Measurements from ENCODE around the gene SYNGR1.

SYNGR1 gene

GRCh38 chr22:39363751-39364515, 14.1 kb downstream of the SYNGR1 start:
- no peaks in the 10 kb centered on the region for H3K9me3 ChIP-seq (ENCODE audit: control insufficient read depth, insufficient read depth, low read length)
- no peak overlapping the region for H3K9ac ChIP-seq (ENCODE audit: low read depth, low read length)
- no peaks in the 10 kb centered on the region for H3K36me3 ChIP-seq (ENCODE audit: insufficient read depth, low read length)
- peaks cover 37% of the 10 kb centered on the region for H3K4me1 ChIP-seq (ENCODE audit: insufficient read depth, low read length)

GRCh38 chr22:39364714-39365491, 15.1 kb downstream of the SYNGR1 start:
- no peaks in the 10 kb centered on the region for H3K9me3 ChIP-seq (ENCODE audit: control insufficient read depth, insufficient read depth, low read length)
- H3K9ac ChIP-seq (ENCODE audit: low read depth, low read length) = no peak overlapping the region
- H3K4me1 ChIP-seq (ENCODE audit: insufficient read depth, low read length) = peaks cover 35% of the 10 kb centered on the region
- no peaks in the 10 kb centered on the region for H3K36me3 ChIP-seq (ENCODE audit: insufficient read depth, low read length)

DNA sequence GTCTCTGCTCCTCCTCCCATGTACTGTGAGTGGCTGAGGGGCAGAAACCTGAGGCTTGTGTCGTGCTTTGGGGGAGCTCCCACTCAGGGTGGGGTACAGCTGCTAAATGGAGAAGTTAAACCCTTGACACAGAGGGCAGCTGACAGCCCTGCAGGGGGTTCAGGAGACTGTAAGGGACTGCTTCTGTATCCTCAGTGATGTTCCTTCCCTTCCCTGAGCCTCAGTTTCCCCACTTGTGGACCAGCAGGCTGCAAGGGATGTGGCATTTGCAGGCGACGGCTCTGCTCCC, 15.6 kb downstream of the SYNGR1 start:
- Histone ChIP-seq H3K9me3 (ENCODE audit: control insufficient read depth, insufficient read depth, low read length) (no peaks in the 10 kb centered on the region), H3K9ac (ENCODE audit: low read depth, low read length) (no peak overlapping the region), H3K4me1 (ENCODE audit: insufficient read depth, low read length) (peaks cover 30% of the 10 kb centered on the region), H3K36me3 (ENCODE audit: insufficient read depth, low read length) (no peaks in the 10 kb centered on the region)

DNA sequence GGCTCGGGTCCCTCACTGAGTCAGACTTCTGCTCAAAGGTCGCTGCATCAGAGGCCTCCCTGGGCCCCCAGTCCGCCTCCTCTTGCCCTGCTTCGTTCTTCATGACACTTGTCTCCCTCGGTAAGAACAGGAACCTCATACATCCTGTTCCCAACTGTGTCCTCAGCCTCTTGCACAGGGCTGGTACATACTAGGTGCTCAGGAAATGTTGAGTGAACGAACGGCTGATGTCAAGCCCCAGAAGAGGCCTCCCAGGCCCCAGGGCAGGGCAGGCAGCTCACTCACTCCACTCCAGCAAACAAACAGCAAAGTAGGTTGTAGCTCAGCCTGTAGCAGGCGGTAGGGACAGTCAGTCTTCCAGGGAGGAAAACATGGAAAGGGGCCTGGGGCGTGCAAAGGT, 17.2 kb downstream of the SYNGR1 start:
- peaks cover 16% of the 10 kb centered on the region for H3K4me1 ChIP-seq (ENCODE audit: insufficient read depth, low read length)
- no peak overlapping the region for H3K9ac ChIP-seq (ENCODE audit: low read depth, low read length)
- no peaks in the 10 kb centered on the region; the same call in 1 of the 2 replicates for H3K9me3 ChIP-seq (ENCODE audit: control insufficient read depth, insufficient read depth, low read length)
- H3K36me3 ChIP-seq (ENCODE audit: insufficient read depth, low read length) = no peaks in the 10 kb centered on the region

- Histone ChIP-seq H3K4me1 (ENCODE audit: insufficient read depth, low read length) (peaks cover 4% of the 10 kb centered on the region), H3K9me3 (ENCODE audit: control insufficient read depth, insufficient read depth, low read length) (no peaks in the 10 kb centered on the region; the same call in 1 of the 2 replicates), H3K9ac (ENCODE audit: low read depth, low read length) (no peak overlapping the region), H3K36me3 (ENCODE audit: insufficient read depth, low read length) (no peaks in the 10 kb centered on the region)
Measured at GRCh38 chr22:39368461-39368911, 18.7 kb downstream of the SYNGR1 start.

DNA sequence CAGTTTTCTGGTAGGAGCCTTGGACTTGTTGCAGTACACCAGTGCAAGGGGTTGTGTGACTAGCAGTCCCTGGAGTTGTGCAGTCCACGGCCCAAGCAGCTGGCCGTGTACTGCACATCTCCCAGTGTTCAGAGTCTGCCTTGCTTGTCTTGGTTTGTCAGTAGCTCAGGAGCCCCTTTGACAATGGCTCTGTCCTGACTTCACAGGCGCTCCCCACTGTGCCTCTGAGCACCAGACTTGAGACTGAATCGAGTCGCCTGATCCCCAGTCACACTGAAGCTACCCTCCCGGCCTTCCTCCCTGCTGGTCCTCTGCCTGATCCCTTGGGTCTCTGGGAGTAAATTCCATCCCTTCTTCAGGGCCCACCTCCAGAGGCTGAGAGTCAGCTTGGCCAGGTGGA, 19.4 kb downstream of the SYNGR1 start:
- Histone ChIP-seq H3K9ac (ENCODE audit: low read depth, low read length) (no peak overlapping the region), H3K36me3 (ENCODE audit: insufficient read depth, low read length) (no peaks in the 10 kb centered on the region), H3K9me3 (ENCODE audit: control insufficient read depth, insufficient read depth, low read length) (no peaks in the 10 kb centered on the region; the same call in 1 of the 2 replicates), H3K4me1 (ENCODE audit: insufficient read depth, low read length) (peaks cover 5% of the 10 kb centered on the region; the same call in 1 of the 2 replicates)

DNA sequence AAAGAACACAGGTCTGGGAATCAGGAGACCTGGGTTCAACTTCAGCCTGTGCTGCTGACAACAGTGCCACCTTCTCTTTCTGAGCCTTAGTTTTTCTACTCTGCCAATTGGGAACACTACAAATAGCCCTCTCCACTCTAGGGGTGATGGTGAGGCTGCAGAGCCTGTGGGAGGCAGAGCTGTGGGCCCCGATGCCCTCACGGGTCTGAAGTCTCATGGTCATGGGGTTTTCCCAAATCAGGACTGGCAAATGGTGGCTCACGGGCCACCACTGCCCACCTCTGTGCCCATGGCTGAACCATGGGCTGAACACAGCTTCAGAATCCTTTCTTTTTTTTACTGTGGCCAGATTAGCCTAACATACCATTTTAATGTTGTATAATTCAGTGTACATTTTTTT, 19.8 kb downstream of the SYNGR1 start:
- no peaks in the 10 kb centered on the region for H3K36me3 ChIP-seq (ENCODE audit: insufficient read depth, low read length)
- no peak overlapping the region for H3K9ac ChIP-seq (ENCODE audit: low read depth, low read length)
- H3K9me3 ChIP-seq (ENCODE audit: control insufficient read depth, insufficient read depth, low read length) = no peaks in the 10 kb centered on the region; the same call in 1 of the 2 replicates
- peaks cover 5% of the 10 kb centered on the region; the same call in 1 of the 2 replicates for H3K4me1 ChIP-seq (ENCODE audit: insufficient read depth, low read length)

- no peaks in the 10 kb centered on the region; the same call in 1 of the 2 replicates for H3K9me3 ChIP-seq (ENCODE audit: control insufficient read depth, insufficient read depth, low read length)
- peaks cover 5% of the 10 kb centered on the region; the same call in 1 of the 2 replicates for H3K4me1 ChIP-seq (ENCODE audit: insufficient read depth, low read length)
Measured at GRCh38 chr22:39371732-39372131, 21.9 kb downstream of the SYNGR1 start.

GRCh38 chr22:39374191-39374590, 24.4 kb downstream of the SYNGR1 start:
- H3K9ac ChIP-seq (ENCODE audit: low read depth, low read length) = no peak overlapping the region
- no peaks in the 10 kb centered on the region; the same call in 1 of the 2 replicates for H3K9me3 ChIP-seq (ENCODE audit: control insufficient read depth, insufficient read depth, low read length)
- H3K36me3 ChIP-seq (ENCODE audit: insufficient read depth, low read length) = no peaks in the 10 kb centered on the region
- H3K4me1 ChIP-seq (ENCODE audit: insufficient read depth, low read length) = peaks cover 5% of the 10 kb centered on the region; the same call in 1 of the 2 replicates

More at GRCh38 chr22:39371732-39372131, 21.9 kb downstream of the SYNGR1 start:
- Histone ChIP-seq H3K9ac (ENCODE audit: low read depth, low read length) (no peak overlapping the region), H3K36me3 (ENCODE audit: insufficient read depth, low read length) (no peaks in the 10 kb centered on the region)

GRCh38 chr22:39374801-39375200, 25.0 kb downstream of the SYNGR1 start:
- Histone ChIP-seq H3K9me3 (ENCODE audit: control insufficient read depth, insufficient read depth, low read length) (no peaks in the 10 kb centered on the region; the same call in 1 of the 2 replicates), H3K36me3 (ENCODE audit: insufficient read depth, low read length) (no peaks in the 10 kb centered on the region), H3K4me1 (ENCODE audit: insufficient read depth, low read length) (peaks cover 5% of the 10 kb centered on the region; the same call in 1 of the 2 replicates), H3K9ac (ENCODE audit: low read depth, low read length) (no peak overlapping the region)

DNA sequence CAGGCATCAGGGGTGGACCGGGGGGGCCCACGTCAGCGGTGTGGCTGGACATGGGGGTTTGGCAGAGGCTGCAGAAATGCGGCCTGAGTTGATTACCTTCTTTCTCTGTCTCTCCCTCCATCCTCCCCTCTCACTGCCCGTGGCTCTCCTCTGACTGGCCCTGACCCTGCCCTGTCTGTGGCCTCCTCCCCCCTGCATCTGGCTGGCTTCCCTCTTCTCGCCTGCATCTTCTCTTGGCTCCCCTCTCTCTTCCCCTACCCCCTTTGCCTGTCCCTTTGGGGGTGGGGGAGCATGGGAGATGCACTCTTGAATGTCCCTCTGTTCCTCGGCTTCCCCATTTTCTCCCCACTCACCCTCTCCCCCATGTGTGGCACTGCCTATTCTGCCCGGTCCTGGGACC, 25.9 kb downstream of the SYNGR1 start:
- H3K4me1 ChIP-seq (ENCODE audit: insufficient read depth, low read length) = peaks cover 5% of the 10 kb centered on the region; the same call in 1 of the 2 replicates
- no peaks in the 10 kb centered on the region; the same call in 1 of the 2 replicates for H3K9me3 ChIP-seq (ENCODE audit: control insufficient read depth, insufficient read depth, low read length)
- no peak overlapping the region for H3K9ac ChIP-seq (ENCODE audit: low read depth, low read length)
- no peaks in the 10 kb centered on the region for H3K36me3 ChIP-seq (ENCODE audit: insufficient read depth, low read length)

DNA sequence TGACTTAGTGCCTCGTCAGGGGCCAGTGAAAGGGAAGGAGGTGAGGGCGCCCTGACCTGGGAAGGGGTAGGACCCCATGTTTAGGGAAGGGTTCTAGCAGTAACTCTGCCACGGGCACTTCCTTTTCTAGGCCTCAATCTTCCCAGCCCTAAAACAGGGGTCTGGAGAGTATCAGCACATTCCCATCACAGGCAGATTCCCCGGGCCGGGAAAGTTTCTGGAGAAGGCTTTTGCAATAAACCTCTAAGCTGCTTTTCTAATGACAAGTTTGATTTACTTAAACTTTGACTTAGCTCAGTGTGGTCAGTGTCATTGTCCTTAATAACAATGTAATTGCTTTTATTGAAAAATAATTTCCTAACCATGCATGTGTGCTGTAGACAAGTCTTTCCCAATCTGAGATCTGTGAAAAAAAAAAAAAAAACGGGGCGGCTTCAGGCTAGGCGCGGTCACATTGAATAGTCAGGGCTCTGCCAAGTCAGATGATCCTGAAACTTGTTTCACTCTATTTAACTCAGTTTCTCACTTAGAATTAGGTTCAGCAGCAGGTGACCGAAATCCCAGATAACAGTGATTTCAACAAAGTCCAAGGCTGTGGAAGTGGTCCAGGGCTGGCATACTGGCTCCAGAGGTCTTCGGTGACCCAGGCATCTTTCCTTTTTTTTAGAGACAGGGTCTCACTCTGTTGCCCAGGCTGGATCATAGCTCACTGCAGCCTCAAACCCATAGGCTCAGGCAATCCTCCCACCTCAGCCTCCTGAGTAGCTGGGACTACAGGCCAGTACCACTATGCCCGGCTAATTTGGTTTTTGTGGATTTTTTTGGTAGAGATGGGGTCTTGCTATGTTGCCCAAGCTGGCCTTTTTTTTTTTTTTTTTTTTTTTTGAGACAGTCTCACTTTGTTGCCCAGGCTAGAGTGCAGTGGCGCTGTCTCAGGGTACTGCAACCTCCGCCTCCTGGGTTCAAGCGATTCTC, 30.3 kb downstream of the SYNGR1 start:
- peaks cover 18% of the 10 kb centered on the region for H3K4me1 ChIP-seq (ENCODE audit: insufficient read depth, low read length)
- no peak overlapping the region for H3K9ac ChIP-seq (ENCODE audit: low read depth, low read length)
- H3K9me3 ChIP-seq (ENCODE audit: control insufficient read depth, insufficient read depth, low read length) = no peaks in the 10 kb centered on the region
- no peaks in the 10 kb centered on the region for H3K36me3 ChIP-seq (ENCODE audit: insufficient read depth, low read length)

- Histone ChIP-seq H3K36me3 (ENCODE audit: insufficient read depth, low read length) (no peaks in the 10 kb centered on the region), H3K4me1 (ENCODE audit: insufficient read depth, low read length) (peaks cover 18% of the 10 kb centered on the region), H3K9me3 (ENCODE audit: control insufficient read depth, insufficient read depth, low read length) (no peaks in the 10 kb centered on the region), H3K9ac (ENCODE audit: low read depth, low read length) (no peak overlapping the region; the same call in 1 of the 2 replicates)
Measured at GRCh38 chr22:39381009-39381755, 31.4 kb downstream of the SYNGR1 start.
